Endodermal cell (in vitro differentiated cells): ENCODE results near the gene MAGI3. TPM values are rescaled to one million over a fixed set of nuclear protein-coding genes. Genes with fewer than 3 reads are reported as not detected.

Experiments used
- DNase-seq: peaks from one replicate; pipeline ENCODE4 v3.0.0-alpha.2; 2017
- H3K27ac ChIP-seq: 2 replicates; pipeline ENCODE4 v1.5.1; 2013; ENCODE audit warnings: mild to moderate bottlenecking, low read depth, low read length, moderate library complexity
- H3K27me3 ChIP-seq: 2 replicates; pipeline ENCODE4 v1.6.1; 2013; ENCODE audit warnings: mild to moderate bottlenecking, low read length, moderate library complexity; ENCODE audit not compliant: insufficient read depth, control insufficient read depth, poor library complexity, severe bottlenecking
- H3K36me3 ChIP-seq: 2 replicates; pipeline ENCODE4 v1.7.0; 2013; ENCODE audit warnings: mild to moderate bottlenecking, low read length, moderate library complexity; ENCODE audit not compliant: control insufficient read depth, insufficient read depth
- H3K4me1 ChIP-seq: one replicate; pipeline ENCODE4 v1.7.0; 2013; ENCODE audit warnings: low read length; ENCODE audit not compliant: control insufficient read depth, insufficient read depth
- H3K4me3 ChIP-seq: 2 replicates; pipeline ENCODE4 v1.5.1; 2013; ENCODE audit warnings: mild to moderate bottlenecking, low read length, moderate library complexity
- H3K9ac ChIP-seq: 2 replicates; pipeline ENCODE4 v1.6.1; 2013; ENCODE audit warnings: mild to moderate bottlenecking, low read length, moderate library complexity; ENCODE audit not compliant: poor library complexity, severe bottlenecking; ENCODE audit errors: extremely low read depth
- H3K9me3 ChIP-seq: 2 replicates; pipeline ENCODE4 v1.6.1; 2013; ENCODE audit warnings: mild to moderate bottlenecking, low read length, moderate library complexity; ENCODE audit not compliant: control insufficient read depth
- H3K27ac Mint-ChIP-seq: 2 replicates; pipeline ENCODE4 v1.8.0; 2020; ENCODE audit warnings: mixed read lengths
- H3K27me3 Mint-ChIP-seq: 2 replicates; pipeline ENCODE4 v1.8.0; 2021; ENCODE audit warnings: mild to moderate bottlenecking, mixed read lengths; ENCODE audit not compliant: insufficient read depth
- H3K36me3 Mint-ChIP-seq: 2 replicates; pipeline ENCODE4 v1.8.0; 2020; ENCODE audit warnings: low read depth, mixed read lengths
- H3K4me1 Mint-ChIP-seq: 2 replicates; pipeline ENCODE4 v1.8.0; 2020; ENCODE audit warnings: mixed read lengths
- H3K4me3 Mint-ChIP-seq: 2 replicates; pipeline ENCODE4 v1.8.0; 2020; ENCODE audit warnings: mild to moderate bottlenecking, moderate library complexity, mixed read lengths
- H3K9me3 Mint-ChIP-seq: 2 replicates; pipeline ENCODE4 v1.8.0; 2020; ENCODE audit warnings: mild to moderate bottlenecking, mixed read lengths
- WGBS, 2 experiments: methylation state at CpG; one replicate each; pipeline versions ENCODE4 v1.1.5 to v1.1.7; 2013; ENCODE audit warnings: missing lambda C conversion rate in 2 of 2, mixed read lengths in 1 of 2; ENCODE audit not compliant: insufficient coverage in 1 of 2, insufficient read length in 1 of 2; 5-methylcytosine and 5-hydroxymethylcytosine counted together
- total RNA-seq, 2 donors: library from RNA; stranded (reverse); fragmentation: NEBNext Ultra II Directional in 1 of 2; extraction: Animal tissue kit (Norgen Biotek cat#: 25700) in 1 of 2; gene quantifications; 2 replicates in 1 of 2; 3 replicates in 1 of 2; pipeline ENCODE4 v1.2.1, GENCODE V29; 2021
- TF ChIP-seq, protein P1 (sequence below): fragments of 200-600 bp; sonication (generic); conservative IDR thresholded peaks from 2 replicates; pipeline ENCODE4 v1.5.0; 2021; ENCODE audit warnings: antibody characterized with exemption, mild to moderate bottlenecking

MAGI3 gene
- total RNA-seq, 2 donors from 2014 or later, result 27.1 to 27.4 TPM

DNA sequence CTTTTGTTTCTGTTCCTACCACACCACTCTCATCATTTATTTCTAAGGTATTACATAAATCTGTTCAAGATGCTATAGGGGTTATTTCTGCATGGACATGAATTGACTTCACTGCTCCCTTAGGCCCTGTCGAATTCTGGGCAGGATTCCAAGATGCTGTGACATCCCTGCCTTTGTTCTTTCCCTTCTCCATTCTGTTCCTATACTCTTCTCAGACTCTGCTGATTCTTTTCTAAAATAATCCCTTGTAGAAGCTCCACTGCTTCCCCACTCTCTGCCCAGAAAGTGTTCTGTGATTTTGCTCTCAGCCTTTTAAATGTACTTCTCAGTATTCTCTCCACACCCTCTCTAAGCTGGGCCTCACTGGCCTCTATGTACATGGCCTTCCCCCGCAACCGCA is 269.8 kb downstream of the MAGI3 start:
- TF ChIP-seq, protein P1, sequence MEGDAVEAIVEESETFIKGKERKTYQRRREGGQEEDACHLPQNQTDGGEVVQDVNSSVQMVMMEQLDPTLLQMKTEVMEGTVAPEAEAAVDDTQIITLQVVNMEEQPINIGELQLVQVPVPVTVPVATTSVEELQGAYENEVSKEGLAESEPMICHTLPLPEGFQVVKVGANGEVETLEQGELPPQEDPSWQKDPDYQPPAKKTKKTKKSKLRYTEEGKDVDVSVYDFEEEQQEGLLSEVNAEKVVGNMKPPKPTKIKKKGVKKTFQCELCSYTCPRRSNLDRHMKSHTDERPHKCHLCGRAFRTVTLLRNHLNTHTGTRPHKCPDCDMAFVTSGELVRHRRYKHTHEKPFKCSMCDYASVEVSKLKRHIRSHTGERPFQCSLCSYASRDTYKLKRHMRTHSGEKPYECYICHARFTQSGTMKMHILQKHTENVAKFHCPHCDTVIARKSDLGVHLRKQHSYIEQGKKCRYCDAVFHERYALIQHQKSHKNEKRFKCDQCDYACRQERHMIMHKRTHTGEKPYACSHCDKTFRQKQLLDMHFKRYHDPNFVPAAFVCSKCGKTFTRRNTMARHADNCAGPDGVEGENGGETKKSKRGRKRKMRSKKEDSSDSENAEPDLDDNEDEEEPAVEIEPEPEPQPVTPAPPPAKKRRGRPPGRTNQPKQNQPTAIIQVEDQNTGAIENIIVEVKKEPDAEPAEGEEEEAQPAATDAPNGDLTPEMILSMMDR, result no peak
- no peak for DNase-seq
- Mint-ChIP-seq H3K36me3 (peaks cover 11% of the 10 kb centered on the region), H3K27me3 (no peaks in the 10 kb centered on the region), H3K4me3 (no peak overlapping the region), H3K9me3 (no peaks in the 10 kb centered on the region), H3K27ac (no peak overlapping the region), H3K4me1 (peaks cover 10% of the 10 kb centered on the region)
- Histone ChIP-seq H3K36me3 (peaks cover 33% of the 10 kb centered on the region), H3K27me3 (no peaks in the 10 kb centered on the region), H3K4me1 (peaks cover 3% of the 10 kb centered on the region), H3K9ac (no peak overlapping the region), H3K27ac (peak overlapping the region; percentile 44), H3K4me3 (no peak overlapping the region), H3K9me3 (no peaks in the 10 kb centered on the region)
- WGBS, 2 experiments, result 87 to 92% methylated on average over 2 to 3 of the region's 3 CpGs

DNA sequence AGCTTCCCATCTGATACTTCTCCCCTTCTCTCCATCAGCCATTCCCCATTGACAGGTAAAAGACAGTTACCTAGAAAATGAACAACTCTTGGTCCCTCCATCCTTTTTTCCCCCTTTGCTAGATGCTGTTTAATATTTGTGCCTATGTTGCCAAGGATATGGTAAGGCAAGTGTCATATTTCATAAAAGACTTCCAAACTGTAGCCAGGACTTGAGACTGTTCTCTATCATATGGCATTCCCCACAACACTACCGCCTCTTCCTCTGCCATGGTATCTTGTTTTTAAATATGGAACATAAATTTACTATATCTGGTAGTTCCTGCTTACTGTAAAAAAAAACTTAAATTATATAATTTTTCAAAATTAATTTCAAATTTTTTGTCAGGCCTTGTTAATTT is 271.8 kb downstream of the MAGI3 start:
- Mint-ChIP-seq H3K9me3 (no peaks in the 10 kb centered on the region), H3K27ac (no peak overlapping the region), H3K36me3 (peaks cover 21% of the 10 kb centered on the region), H3K4me3 (no peak overlapping the region), H3K4me1 (peaks cover 10% of the 10 kb centered on the region), H3K27me3 (no peaks in the 10 kb centered on the region)
- no peaks in the 10 kb centered on the region for H3K27me3 ChIP-seq
- H3K4me1 ChIP-seq, result peaks cover 3% of the 10 kb centered on the region
- H3K27ac ChIP-seq, result no peak overlapping the region
- WGBS, 2 experiments, result 100% methylated on average over 1 of the region's 1 CpG; no CpG with 5 or more reads in 1 of the 2 experiments
- H3K9ac ChIP-seq, result no peak overlapping the region
- H3K36me3 ChIP-seq, result peaks cover 45% of the 10 kb centered on the region
- DNase-seq, result no peak
- H3K9me3 ChIP-seq, result peaks cover 13% of the 10 kb centered on the region
- no peak overlapping the region for H3K4me3 ChIP-seq
- TF ChIP-seq, protein P1, result no peak

DNA sequence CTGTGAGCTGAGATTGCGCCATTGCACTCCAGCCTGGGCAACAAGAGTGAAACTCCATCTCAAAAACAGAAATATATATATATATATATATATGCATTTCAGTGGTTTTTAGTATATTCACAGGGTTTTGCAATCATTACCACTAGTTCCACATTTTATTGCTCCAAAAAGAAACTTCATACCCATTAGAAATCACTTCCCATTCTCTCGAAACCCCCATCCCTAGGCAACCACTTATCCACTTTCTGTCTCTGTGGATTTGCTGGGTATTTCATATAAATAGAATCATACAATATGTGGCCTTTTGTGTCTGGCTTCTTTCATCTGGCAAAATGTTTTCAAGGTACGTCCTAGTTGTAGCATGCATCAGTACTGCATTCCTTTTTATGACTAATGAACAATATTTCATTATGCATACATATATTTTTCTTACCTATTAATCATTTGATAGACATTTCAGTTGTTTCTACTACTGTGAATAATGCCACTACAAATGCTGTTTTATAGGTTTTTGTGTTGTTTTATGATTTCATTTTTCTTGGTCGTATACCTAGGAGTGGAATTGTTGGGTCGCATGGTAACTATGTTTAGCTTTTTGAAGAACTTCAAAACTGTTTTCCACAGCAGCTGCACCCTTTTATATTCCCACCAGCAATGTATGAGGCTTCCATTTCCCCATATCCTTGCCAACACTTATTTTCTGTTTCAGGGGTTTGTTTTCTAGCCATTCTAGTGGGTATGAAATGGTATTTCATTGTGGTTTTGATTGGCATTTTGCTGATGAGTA is 273.0 kb downstream of the MAGI3 start:
- H3K9me3 Mint-ChIP-seq, result no peaks in the 10 kb centered on the region
- DNase-seq, result no peak
- peaks cover 13% of the 10 kb centered on the region for H3K9me3 ChIP-seq
- peaks cover 3% of the 10 kb centered on the region for H3K4me1 Mint-ChIP-seq
- peaks cover 52% of the 10 kb centered on the region for H3K36me3 ChIP-seq
- TF ChIP-seq, protein P1, result no peak
- no peaks in the 10 kb centered on the region for H3K27me3 ChIP-seq
- no peaks in the 10 kb centered on the region for H3K27me3 Mint-ChIP-seq
- H3K27ac ChIP-seq, result no peak overlapping the region
- WGBS, 2 experiments, result 98% methylated on average over 4 of the region's 5 CpGs; no CpG with 5 or more reads in 1 of the 2 experiments
- no peak overlapping the region for H3K4me3 ChIP-seq
- no peak overlapping the region for H3K9ac ChIP-seq
- no peak overlapping the region for H3K27ac Mint-ChIP-seq
- no peak overlapping the region for H3K4me3 Mint-ChIP-seq
- H3K4me1 ChIP-seq, result peaks cover 3% of the 10 kb centered on the region
- H3K36me3 Mint-ChIP-seq, result peaks cover 24% of the 10 kb centered on the region
